Gastroesophageal sphincter (tissue), 4 donors: ENCODE results near the gene ACBD5. TPM values are rescaled to one million over a fixed set of nuclear protein-coding genes. Genes with fewer than 3 reads are reported as not detected.
A peak's percentile ranks its signal among the peaks of the same experiment; 100 is the strongest.

Experiments
- ATAC-seq: fragments of 150-250 bp; one replicate; pipeline ENCODE4 v1.9.1; 2016; ENCODE audit warnings: mild to moderate bottlenecking, moderate library complexity
- H3K27ac ChIP-seq, 4 donors: fragments of 200-600 bp; sonication (generic) in 3 of 4; 1 replicate in 3 of 4; 2 replicates in 1 of 4; pipeline ENCODE4 v1.5.1; 2016 to 2019
- H3K27me3 ChIP-seq: fragments of 200-600 bp; sonication (generic); one replicate; pipeline ENCODE4 v1.5.1; 2019
- H3K36me3 ChIP-seq, 2 donors: fragments of 200-600 bp; sonication (generic); one replicate each; pipeline ENCODE4 v1.5.1; 2019; ENCODE audit warnings: control low read depth in 1 of 2
- H3K4me1 ChIP-seq, 3 donors: fragments of 200-600 bp; sonication (generic); 1 replicate in 2 of 3; 2 replicates in 1 of 3; pipeline ENCODE4 v1.5.1; 2016 to 2019; ENCODE audit warnings: control low read depth in 2 of 3
- H3K4me3 ChIP-seq, 2 donors: fragments of 200-600 bp; sonication (generic); one replicate each; pipeline ENCODE4 v1.5.1; 2019; ENCODE audit warnings: mild to moderate bottlenecking in 1 of 2, moderate library complexity in 1 of 2
- H3K9me3 ChIP-seq, 3 donors: fragments of 200-600 bp; sonication (generic); one replicate each; pipeline ENCODE4 v1.5.1; 2017 to 2019; ENCODE audit warnings: control low read depth in 2 of 3
- CTCF ChIP-seq, 4 experiments: fragments of 200-600 bp in 2 of 4; fragments of 450-650 bp in 2 of 4; sonication (generic) in 1 of 4; IDR thresholded peaks; one replicate each; pipeline ENCODE4 v1.5.1; 2017 to 2019; ENCODE audit warnings: antibody characterized with exemption in 4 of 4, mild to moderate bottlenecking in 2 of 4, moderate library complexity in 2 of 4
- EP300 ChIP-seq: sonication (generic); formaldehyde crosslinking; IDR thresholded peaks from one replicate; pipeline ENCODE4 v1.6.1; 2017; ENCODE audit warnings: antibody characterized with exemption, mild to moderate bottlenecking
- POLR2A ChIP-seq, 2 donors: fragments of 450-650 bp; IDR thresholded peaks; one replicate each; pipeline ENCODE4 v1.6.1; 2017; ENCODE audit warnings: antibody characterized with exemption in 2 of 2, mild to moderate bottlenecking in 2 of 2, moderate library complexity in 1 of 2
- POLR2AphosphoS5 ChIP-seq: sonication (generic); formaldehyde crosslinking; IDR thresholded peaks from one replicate; pipeline ENCODE4 v1.6.1; 2017; ENCODE audit warnings: antibody characterized with exemption
- WGBS, 2 donors: methylation state at CpG; one replicate each; pipeline ENCODE4 v1.1.5; 2018; ENCODE audit warnings: low coverage in 1 of 2; 5-methylcytosine and 5-hydroxymethylcytosine counted together
- total RNA-seq, 4 donors: library from RNA; depleted of rRNA; stranded (reverse); fragments of >200 nt; gene quantifications; one replicate each; pipeline ENCODE4 v1.1.0, GENCODE V29; 2016

ACBD5 gene
- total RNA-seq, 4 donors from 2014 or later, result 14.9 to 34.0 (median 20.2) TPM

- Histone ChIP-seq H3K27ac (peak overlapping the region; percentile 64 to 91 (median 82)), H3K9me3 (no peaks in the 10 kb centered on the region), H3K36me3 (no peaks in the 10 kb centered on the region), H3K4me1 (no peaks in the 10 kb centered on the region), H3K27me3 (peaks cover 12% of the 10 kb centered on the region), H3K4me3 (peak overlapping the region; percentile 64 to 73)
- peak; percentile 99 for ATAC-seq
- WGBS, 2 donors, result 23 to 45% methylated on average over 8 to 17 of the region's 63 CpGs
- TF ChIP-seq EP300, result no peak
- peak; percentile 30 to 94 (median 67) for TF ChIP-seq CTCF (IDR thresholded peaks at IDR 0.05)
- TF ChIP-seq POLR2A (IDR thresholded peaks at IDR 0.05), result peak in 1 of 2 donors; percentile 29
- TF ChIP-seq POLR2AphosphoS5, result peak; percentile 20
These were observed 11.8 kb upstream of the ACBD5 start for GRCh38 chr10:27252267-27253000.

- Histone ChIP-seq H3K9me3 (no peaks in the 10 kb centered on the region), H3K27ac (no peak overlapping the region), H3K36me3 (no peaks in the 10 kb centered on the region), H3K27me3 (peaks cover 5% of the 10 kb centered on the region), H3K4me1 (no peaks in the 10 kb centered on the region), H3K4me3 (no peak overlapping the region)
- no peak for ATAC-seq
- TF ChIP-seq CTCF (IDR thresholded peaks at IDR 0.05) (no peak), POLR2A (IDR thresholded peaks at IDR 0.05) (no peak), EP300 (no peak), POLR2AphosphoS5 (no peak)
- no CpG with 5 or more reads among the region's 14 CpGs for WGBS, 2 donors
These were observed 11.0 kb upstream of the ACBD5 start for GRCh38 chr10:27251554-27251953.

GRCh38 chr10:27248215-27248614 lies 7.6 kb upstream of the ACBD5 start:
- no peak overlapping the region for H3K4me3 ChIP-seq
- no peaks in the 10 kb centered on the region for H3K9me3 ChIP-seq
- TF ChIP-seq EP300, result no peak
- TF ChIP-seq CTCF (IDR thresholded peaks at IDR 0.05), result no peak
- TF ChIP-seq POLR2A (IDR thresholded peaks at IDR 0.05), result no peak
- no peak for TF ChIP-seq POLR2AphosphoS5
- H3K4me1 ChIP-seq, result peaks cover 0 to 7% (median 2%) of the 10 kb centered on the region in 3 donors
- no peaks in the 10 kb centered on the region for H3K36me3 ChIP-seq
- no peak for ATAC-seq
- no peak overlapping the region for H3K27ac ChIP-seq
- H3K27me3 ChIP-seq, result no peaks in the 10 kb centered on the region
- WGBS, 2 donors, result 81 to 88% methylated on average over 3 to 4 of the region's 4 CpGs

GRCh38 chr10:27247441-27247840 lies 6.8 kb upstream of the ACBD5 start:
- ATAC-seq, result no peak
- Histone ChIP-seq H3K9me3 (no peaks in the 10 kb centered on the region), H3K27me3 (no peaks in the 10 kb centered on the region), H3K4me3 (no peak overlapping the region), H3K4me1 (peaks cover 0 to 10% (median 4%) of the 10 kb centered on the region in 3 donors), H3K27ac (no peak overlapping the region), H3K36me3 (no peaks in the 10 kb centered on the region)
- WGBS, 2 donors, result 94 to 100% methylated on average over 3 of the region's 3 CpGs
- no peak for TF ChIP-seq EP300
- TF ChIP-seq POLR2AphosphoS5, result no peak
- TF ChIP-seq CTCF (IDR thresholded peaks at IDR 0.05), result no peak

GRCh38 chr10:27247006-27247405 lies 6.4 kb upstream of the ACBD5 start:
- peaks cover 0 to 10% (median 4%) of the 10 kb centered on the region in 3 donors for H3K4me1 ChIP-seq
- H3K36me3 ChIP-seq, result no peaks in the 10 kb centered on the region
- no peak overlapping the region for H3K4me3 ChIP-seq
- no peak for TF ChIP-seq POLR2A (IDR thresholded peaks at IDR 0.05)
- no peak for TF ChIP-seq EP300
- no peak for TF ChIP-seq CTCF (IDR thresholded peaks at IDR 0.05)
- TF ChIP-seq POLR2AphosphoS5, result no peak
- no peaks in the 10 kb centered on the region for H3K27me3 ChIP-seq
- no peak for ATAC-seq
- H3K27ac ChIP-seq, result no peak overlapping the region
- 77 to 89% methylated on average over 5 of the region's 5 CpGs for WGBS, 2 donors
- no peaks in the 10 kb centered on the region for H3K9me3 ChIP-seq
